H1 (cell line): ENCODE data around the gene NEUROD4. TPM values are rescaled to one million over a fixed set of nuclear protein-coding genes. Genes with fewer than 3 reads are reported as not detected.

Experiments
- CTCF ChIA-PET: fragments of 300-600 bp; sonication (Branson Sonifier 250); formaldehyde crosslinking; loops from one replicate; lab custom pipeline; 2021; ENCODE audit not compliant: partially characterized antibody; lab: Charles Lee
- POLR2A ChIA-PET: fragments of 300-600 bp; sonication (Branson Sonifier 250); formaldehyde crosslinking; loops from one replicate; lab custom pipeline; 2021; ENCODE audit warnings: inconsistent platforms; ENCODE audit not compliant: partially characterized antibody; lab: Charles Lee
- DNase-seq, 2 experiments: peaks; one replicate each; pipeline versions ENCODE4 v3.0.0 to v3.0.0-alpha.2; 2010 to 2022; ENCODE audit warnings: low spot score in 2 of 2, low read depth in 1 of 2, mixed read lengths in 1 of 2
- FAIRE-seq: peaks from 2 replicates; lab custom pipeline; 2011; peaks lifted over from hg19 to GRCh38; lab: Jason Lieb, UNC
- H2AFZ ChIP-seq: 2 replicates; pipeline ENCODE4 v1.8.1; 2012; ENCODE audit warnings: low read length, inconsistent platforms
- H2AK5ac ChIP-seq: 2 replicates; pipeline ENCODE4 v1.6.1; 2013; ENCODE audit warnings: low read depth, low read length
- H2BK120ac ChIP-seq: replicated peaks from 2 replicates; pipeline ENCODE3; 2013; ENCODE audit warnings: low read depth, low read length, inconsistent platforms
- H2BK12ac ChIP-seq: 2 replicates; pipeline ENCODE4 v1.6.1; 2013; ENCODE audit warnings: low read depth, low read length
- H2BK15ac ChIP-seq: 2 replicates; pipeline ENCODE4 v1.6.1; 2013; ENCODE audit warnings: low read length
- H2BK20ac ChIP-seq: 2 replicates; pipeline ENCODE4 v1.6.1; 2013; ENCODE audit warnings: low read length
- H2BK5ac ChIP-seq: 2 replicates; pipeline ENCODE4 v1.6.1; 2013; ENCODE audit warnings: low read depth, low read length
- H3K14ac ChIP-seq: 2 replicates; pipeline ENCODE4 v1.6.1; 2013; ENCODE audit warnings: inconsistent platforms; ENCODE audit not compliant: insufficient read length
- H3K18ac ChIP-seq: 2 replicates; pipeline ENCODE4 v1.6.1; 2013; ENCODE audit warnings: low read length; ENCODE audit errors: extremely low read depth
- H3K23ac ChIP-seq: 2 replicates; pipeline ENCODE4 v1.6.1; 2013; ENCODE audit warnings: inconsistent platforms; ENCODE audit not compliant: insufficient read length
- H3K23me2 ChIP-seq: 2 replicates; pipeline ENCODE4 v1.6.1; 2013; ENCODE audit warnings: low read depth, low read length
- H3K27ac ChIP-seq: 2 replicates; pipeline ENCODE4 v1.6.1; 2011; ENCODE audit warnings: low read depth, low read length, inconsistent platforms
- H3K27me3 ChIP-seq, 4 experiments: replicated peaks in 1 of 4; 1 replicate in 1 of 4; 2 replicates in 3 of 4; pipeline versions ENCODE4 v1.6.1 to v1.8.1; 2011 to 2013; ENCODE audit warnings: low read length in 3 of 4, mild to moderate bottlenecking in 3 of 4, inconsistent platforms in 2 of 4, mixed read lengths in 2 of 4, moderate library complexity in 1 of 4; ENCODE audit not compliant: control insufficient read depth in 3 of 4, insufficient read depth in 3 of 4; ENCODE audit errors: extremely low read depth in 1 of 4
- H3K36me3 ChIP-seq, 4 experiments: 2 replicates each; pipeline versions ENCODE4 v1.6.1 to v1.8.1; 2011 to 2013; ENCODE audit warnings: mild to moderate bottlenecking in 4 of 4, low read length in 3 of 4, moderate library complexity in 2 of 4, control low read depth in 1 of 4, inconsistent platforms in 1 of 4; ENCODE audit not compliant: insufficient read depth in 4 of 4, control insufficient read depth in 2 of 4
- H3K4ac ChIP-seq: replicated peaks from 2 replicates; pipeline ENCODE3; 2013; ENCODE audit warnings: low read length, low read depth, mixed read lengths, inconsistent platforms; ENCODE audit not compliant: insufficient read length
- H3K4me1 ChIP-seq, 4 experiments: replicated peaks in 1 of 4; 1 replicate in 1 of 4; 2 replicates in 3 of 4; pipeline versions ENCODE4 v1.6.1 to v1.8.1; 2011 to 2013; ENCODE audit warnings: low read length in 3 of 4, inconsistent platforms in 2 of 4, mixed read lengths in 1 of 4; ENCODE audit not compliant: insufficient read depth in 4 of 4, control insufficient read depth in 3 of 4
- H3K4me2 ChIP-seq, 2 experiments: 2 replicates each; pipeline versions ENCODE4 v1.6.1 to v1.8.1; 2011 to 2013; ENCODE audit warnings: low read depth in 2 of 2, low read length in 2 of 2, control low read depth in 1 of 2, inconsistent platforms in 1 of 2, mild to moderate bottlenecking in 1 of 2; ENCODE audit not compliant: insufficient read depth in 1 of 2
- H3K4me3 ChIP-seq, 4 experiments: fragments of 200-600, 300-600 bp in 1 of 4; sonication (generic), shearing (Covaris generic), sonication (Bioruptor Twin) in 1 of 4; 2 replicates each; pipeline versions ENCODE4 v1.5.1 to v1.8.1; 2011 to 2016; ENCODE audit warnings: low read length in 4 of 4, low read depth in 3 of 4, control low read depth in 2 of 4, inconsistent platforms in 2 of 4, mild to moderate bottlenecking in 2 of 4, mixed read lengths in 1 of 4, moderate library complexity in 1 of 4; ENCODE audit not compliant: insufficient read depth in 2 of 4; ENCODE audit errors: extremely low read depth in 1 of 4
- H3K56ac ChIP-seq: replicated peaks from 2 replicates; pipeline ENCODE3; 2013; ENCODE audit warnings: low read depth, mild to moderate bottlenecking, mixed read lengths, low read length, inconsistent platforms; ENCODE audit not compliant: insufficient read length
- H3K79me1 ChIP-seq: 2 replicates; pipeline ENCODE4 v1.6.1; 2013; ENCODE audit warnings: low read depth, low read length, control low read depth
- H3K79me2 ChIP-seq, 2 experiments: 2 replicates each; pipeline versions ENCODE4 v1.6.1 to v1.8.1; 2012 to 2013; ENCODE audit warnings: low read length in 2 of 2, mild to moderate bottlenecking in 2 of 2, inconsistent platforms in 1 of 2; ENCODE audit not compliant: insufficient read depth in 2 of 2, control insufficient read depth in 1 of 2
- H3K9ac ChIP-seq, 4 experiments: replicated peaks in 1 of 4; 1 replicate in 1 of 4; 2 replicates in 3 of 4; pipeline versions ENCODE4 v1.6.1 to v1.8.1; 2011 to 2013; ENCODE audit warnings: low read depth in 3 of 4, low read length in 3 of 4, control low read depth in 2 of 4, mild to moderate bottlenecking in 2 of 4, moderate library complexity in 2 of 4, inconsistent platforms in 1 of 4; ENCODE audit errors: extremely low read depth in 1 of 4
- H3K9me3 ChIP-seq, 2 experiments: 2 replicates each; pipeline versions ENCODE4 v1.6.1 to v1.8.1; 2012 to 2013; ENCODE audit warnings: mild to moderate bottlenecking in 2 of 2, moderate library complexity in 2 of 2, control low read depth in 1 of 2, inconsistent platforms in 1 of 2, low read depth in 1 of 2, low read length in 1 of 2, mixed read lengths in 1 of 2; ENCODE audit not compliant: insufficient read depth in 2 of 2
- H4K20me1 ChIP-seq, 2 experiments: replicated peaks in 1 of 2; 2 replicates each; pipeline versions ENCODE3 to v1.8.1; 2011 to 2013; ENCODE audit warnings: inconsistent platforms in 2 of 2, low read length in 2 of 2, mild to moderate bottlenecking in 1 of 2; ENCODE audit not compliant: insufficient read depth in 2 of 2, control insufficient read depth in 1 of 2
- H4K5ac ChIP-seq: 2 replicates; pipeline ENCODE4 v1.6.1; 2013; ENCODE audit warnings: low read length, low read depth, mixed read lengths, inconsistent platforms; ENCODE audit not compliant: insufficient read length
- H4K8ac ChIP-seq: 2 replicates; pipeline ENCODE4 v1.8.0; 2013; ENCODE audit warnings: mild to moderate bottlenecking, moderate library complexity, low read length, inconsistent platforms; ENCODE audit not compliant: insufficient read depth; ENCODE audit errors: extremely low read depth
- H4K91ac ChIP-seq: replicated peaks from 2 replicates; pipeline ENCODE3; 2013; ENCODE audit warnings: low read length, mixed read lengths, inconsistent platforms; ENCODE audit not compliant: insufficient read length
- BCL11A ChIP-seq, 2 experiments: IDR thresholded peaks; one replicate each; pipeline ENCODE4 v1.6.1; 2011; ENCODE audit warnings: low read depth in 2 of 2, low read length in 2 of 2, mild to moderate bottlenecking in 2 of 2
- CEBPB ChIP-seq: IDR thresholded peaks from 2 replicates; pipeline ENCODE4 v1.6.1; 2012; ENCODE audit warnings: low read depth, low read length
- CTBP2 ChIP-seq: IDR thresholded peaks from 2 replicates; pipeline ENCODE4 v1.7.0; 2011; ENCODE audit warnings: borderline replicate concordance, mild to moderate bottlenecking, moderate library complexity, mixed read lengths, low read length; ENCODE audit not compliant: insufficient read depth, insufficient read length
- EP300 ChIP-seq, 2 experiments: IDR thresholded peaks; 1 replicate in 1 of 2; 2 replicates in 1 of 2; pipeline ENCODE4 v1.6.1; 2011 to 2012; ENCODE audit warnings: low read depth in 2 of 2, low read length in 2 of 2, mild to moderate bottlenecking in 2 of 2, borderline replicate concordance in 1 of 2, inconsistent platforms in 1 of 2, moderate library complexity in 1 of 2
- GTF2F1 ChIP-seq: IDR thresholded peaks from 2 replicates; pipeline ENCODE4 v1.6.1; 2012; ENCODE audit warnings: low read depth, low read length, improper control_type of control experiment, borderline replicate concordance
- KDM4A ChIP-seq: IDR thresholded peaks from one replicate; pipeline ENCODE4 v1.7.1; 2012; ENCODE audit warnings: low read depth, mild to moderate bottlenecking, moderate library complexity, low read length, inconsistent platforms; ENCODE audit not compliant: severe bottlenecking
- NRF1 ChIP-seq: IDR thresholded peaks from 2 replicates; pipeline ENCODE4 v1.6.1; 2011; ENCODE audit warnings: mild to moderate bottlenecking, low read depth, low read length, improper control_type of control experiment
- POLR2A ChIP-seq, 2 experiments: IDR thresholded peaks; 1 replicate in 1 of 2; 2 replicates in 1 of 2; pipeline ENCODE4 v1.6.1; 2011; ENCODE audit warnings: low read depth in 2 of 2, low read length in 2 of 2, mild to moderate bottlenecking in 2 of 2; ENCODE audit errors: control extremely low read depth in 1 of 2
- TEAD4 ChIP-seq: IDR thresholded peaks from 2 replicates; pipeline ENCODE4 v1.6.1; 2012; ENCODE audit warnings: low read depth, low read length, inconsistent platforms, mixed read lengths
- WGBS, 2 experiments: shearing (Covaris generic) in 1 of 2; methylation state at CpG; one replicate each; pipeline versions ENCODE4 v1.1.6 to v1.1.7; 2013 to 2015; ENCODE audit warnings: low lambda C conversion rate in 2 of 2, mixed read lengths in 2 of 2, inconsistent platforms in 1 of 2, low coverage in 1 of 2, missing lambda C conversion rate in 1 of 2; ENCODE audit not compliant: insufficient replicate concordance in 2 of 2, insufficient coverage in 1 of 2, insufficient read length in 1 of 2; ENCODE audit errors: extremely low coverage in 1 of 2, missing lambda C conversion rate in 1 of 2; 5-methylcytosine and 5-hydroxymethylcytosine counted together
- polyA plus RNA-seq, 7 experiments: library from polyadenylated mRNA; depleted of rRNA in 3 of 7; stranded (reverse) in 5 of 7; unstranded in 2 of 7; fragments of >200 nt in 5 of 7; fragments of 200-250 nt in 2 of 7; gene quantifications; 1 replicate in 5 of 7; 2 replicates in 1 of 7; 4 replicates in 1 of 7; pipeline versions ENCODE4 v1.2.1 to v1.2.3, GENCODE V29; 2011 to 2013; ENCODE audit warnings: missing spikeins in 2 of 7, mixed read lengths in 2 of 7
- total RNA-seq: library from RNA; stranded (reverse); fragmentation: NEBNext Ultra II Directional; extraction: Animal tissue kit (Norgen Biotek cat#: 25700); gene quantifications from 2 replicates; pipeline ENCODE4 v1.2.1, GENCODE V29; 2021
- TF ChIP-seq, protein P1 (sequence below): IDR thresholded peaks from 2 replicates; pipeline ENCODE4 v1.6.1; 2012; ENCODE audit warnings: inconsistent platforms
- TF ChIP-seq, protein P2 (sequence below): IDR thresholded peaks from 2 replicates; pipeline ENCODE4 v1.6.1; 2012; ENCODE audit warnings: low read length, inconsistent platforms

The NEUROD4 gene
- total and polyA plus RNA-seq, 2 of the 8 experiments (the other 6 are each of a cell fraction or from before 2014, with no cell fraction given): not detected

DNA sequence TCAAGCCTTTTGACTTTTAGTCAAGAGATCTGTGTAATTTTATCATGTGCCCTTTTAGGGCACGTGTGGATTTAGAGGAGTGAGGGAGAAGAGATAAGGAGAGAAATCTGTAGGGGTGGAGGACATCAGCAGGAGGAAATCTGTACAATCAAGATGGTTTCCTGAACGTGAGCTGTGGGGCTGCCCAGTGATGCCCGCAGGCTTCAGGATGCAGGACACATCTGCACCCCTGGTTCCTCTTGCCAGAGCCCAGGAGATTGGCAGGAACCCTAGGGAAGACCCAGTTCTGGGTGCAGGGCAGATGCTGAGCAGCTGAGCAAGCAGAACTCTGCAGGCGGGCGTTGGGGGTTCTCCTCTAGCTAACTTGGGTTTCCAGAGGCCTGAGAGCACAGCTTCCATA is 23.6 kb upstream of the NEUROD4 start:
- Histone ChIP-seq H4K20me1 (no peaks in the 10 kb centered on the region), H2BK15ac (no peak overlapping the region; the same call in 1 of the 2 replicates), H2BK12ac (peak overlapping the region; percentile 60; the same call in 1 of the 2 replicates), H3K9me3 (no peaks in the 10 kb centered on the region), H4K5ac (no peak overlapping the region), H3K4ac (no peak overlapping the region), H3K4me3 (no peak overlapping the region), H3K27me3 (no peaks in the 10 kb centered on the region), H2AFZ (no peak overlapping the region), H3K14ac (no peak overlapping the region), H2BK20ac (no peak overlapping the region), H2BK5ac (no peak overlapping the region), H3K36me3 (no peaks in the 10 kb centered on the region), H3K79me1 (no peaks in the 10 kb centered on the region), H3K23ac (no peak overlapping the region), H3K4me2 (no peak overlapping the region), H3K9ac (no peak overlapping the region), H2BK120ac (no peak overlapping the region), H4K8ac (no peak overlapping the region), H3K56ac (no peak overlapping the region), H3K4me1 (peaks cover 3 to 15% (median 11%) of the 10 kb centered on the region in 4 experiments; a peak in 5 of 7 replicates), H3K79me2 (no peaks in the 10 kb centered on the region), H3K18ac (no peak overlapping the region), H4K91ac (no peak overlapping the region), H3K27ac (no peak overlapping the region), H3K23me2 (no peaks in the 10 kb centered on the region; the same call in 1 of the 2 replicates), H2AK5ac (no peak overlapping the region)
- 83% methylated on average over 5 of the region's 5 CpGs; no CpG with 5 or more reads in 1 of the 2 experiments for WGBS, 2 experiments
- DNase-seq (no peak), FAIRE-seq (no peak)
- CTCF ChIA-PET: interaction anchor here (0.6 to 13.9 kb wide), 14 partner anchors 10 to 660 kb away, joined by 3 to 627 read pairs (median 3); no protein-coding TSS in a partner anchor
- POLR2A ChIA-PET: interaction anchor here (1.1 to 3.8 kb wide), 3 partner anchors 11 to 79 kb away, joined by 4 to 12 read pairs (median 6); no protein-coding TSS in a partner anchor
- TF ChIP-seq POLR2A (IDR thresholded peaks at IDR 0.05; ENCODE audit: control extremely low read depth in 1 of 2, low read depth in 2 of 2, low read length in 2 of 2): no peak
- TF ChIP-seq CEBPB: no peak
- TF ChIP-seq CTBP2: no peak
- TF ChIP-seq, protein P1, sequence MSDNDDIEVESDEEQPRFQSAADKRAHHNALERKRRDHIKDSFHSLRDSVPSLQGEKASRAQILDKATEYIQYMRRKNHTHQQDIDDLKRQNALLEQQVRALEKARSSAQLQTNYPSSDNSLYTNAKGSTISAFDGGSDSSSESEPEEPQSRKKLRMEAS: no peak
- TF ChIP-seq, protein P2, sequence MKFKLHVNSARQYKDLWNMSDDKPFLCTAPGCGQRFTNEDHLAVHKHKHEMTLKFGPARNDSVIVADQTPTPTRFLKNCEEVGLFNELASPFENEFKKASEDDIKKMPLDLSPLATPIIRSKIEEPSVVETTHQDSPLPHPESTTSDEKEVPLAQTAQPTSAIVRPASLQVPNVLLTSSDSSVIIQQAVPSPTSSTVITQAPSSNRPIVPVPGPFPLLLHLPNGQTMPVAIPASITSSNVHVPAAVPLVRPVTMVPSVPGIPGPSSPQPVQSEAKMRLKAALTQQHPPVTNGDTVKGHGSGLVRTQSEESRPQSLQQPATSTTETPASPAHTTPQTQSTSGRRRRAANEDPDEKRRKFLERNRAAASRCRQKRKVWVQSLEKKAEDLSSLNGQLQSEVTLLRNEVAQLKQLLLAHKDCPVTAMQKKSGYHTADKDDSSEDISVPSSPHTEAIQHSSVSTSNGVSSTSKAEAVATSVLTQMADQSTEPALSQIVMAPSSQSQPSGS: no peak
- TF ChIP-seq BCL11A (IDR thresholded peaks at IDR 0.05; ENCODE audit: low read depth in 2 of 2, low read length in 2 of 2): no peak
- no peak for TF ChIP-seq TEAD4
- TF ChIP-seq NRF1: no peak
- no peak for TF ChIP-seq KDM4A
- TF ChIP-seq GTF2F1: no peak
- no peak for TF ChIP-seq EP300 (IDR thresholded peaks at IDR 0.05; ENCODE audit: borderline replicate concordance in 1 of 2, low read depth in 2 of 2, low read length in 2 of 2)
